DMS114 treated with DMSO at 0.1 percent for 48 hours (cell line): ENCODE measurements around the gene NAXD.
"Not testable (repeated sequence)": the region's sequence is repeated elsewhere in the genome, so short reads cannot be mapped to it uniquely, and the experiment has no call there.

ENCODE experiments used
- DNase-seq: peaks from one replicate; lab custom pipeline; 2025; ENCODE audit not compliant: unreplicated experiment; lab: John Stamatoyannopoulos, UW

Gene NAXD

DNA sequence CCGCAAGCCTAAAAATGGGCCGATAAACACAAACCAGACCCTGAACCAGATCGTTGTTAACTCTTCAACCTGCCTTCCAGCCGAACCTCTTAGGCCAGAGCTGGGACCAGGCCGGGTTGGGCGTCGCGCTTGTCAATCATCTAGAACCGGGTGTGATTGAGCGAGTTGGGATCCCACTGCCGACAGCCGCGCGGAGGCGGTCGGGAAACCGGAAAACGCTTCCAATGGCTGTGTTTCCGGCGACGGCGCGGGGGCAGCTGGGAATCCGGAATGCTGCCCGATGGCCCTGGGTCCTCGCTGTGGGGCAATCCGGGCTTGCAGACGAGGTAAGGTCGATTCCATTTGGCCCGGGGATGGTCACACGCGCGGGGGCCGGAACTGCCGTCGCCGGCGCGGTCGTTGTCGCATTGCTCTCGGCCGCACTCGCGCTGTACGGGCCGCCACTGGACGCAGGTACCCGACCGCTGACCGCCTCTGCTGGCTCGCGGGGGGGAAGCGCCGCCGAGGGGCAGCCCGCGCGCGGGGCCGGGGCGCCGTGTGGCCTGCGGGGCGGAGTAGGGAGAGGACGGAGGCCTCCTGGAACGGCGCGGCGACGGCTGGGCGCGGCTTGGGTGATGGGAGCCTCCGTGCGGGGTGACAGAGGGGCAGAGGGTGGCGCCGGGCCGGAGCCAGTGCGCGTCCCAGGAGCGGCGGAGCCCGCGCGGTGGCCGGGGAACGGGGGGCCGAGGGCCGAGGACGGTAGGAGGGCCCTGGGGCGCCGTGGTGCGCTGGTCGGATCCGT is at the start of gene NAXD:
TSS of gene NAXD (plus strand) at position 224 of the 781 bp plus-strand sequence. CDS start at position 281, 57 bp downstream.
- DNase-seq: peak; percentile 84

DNA sequence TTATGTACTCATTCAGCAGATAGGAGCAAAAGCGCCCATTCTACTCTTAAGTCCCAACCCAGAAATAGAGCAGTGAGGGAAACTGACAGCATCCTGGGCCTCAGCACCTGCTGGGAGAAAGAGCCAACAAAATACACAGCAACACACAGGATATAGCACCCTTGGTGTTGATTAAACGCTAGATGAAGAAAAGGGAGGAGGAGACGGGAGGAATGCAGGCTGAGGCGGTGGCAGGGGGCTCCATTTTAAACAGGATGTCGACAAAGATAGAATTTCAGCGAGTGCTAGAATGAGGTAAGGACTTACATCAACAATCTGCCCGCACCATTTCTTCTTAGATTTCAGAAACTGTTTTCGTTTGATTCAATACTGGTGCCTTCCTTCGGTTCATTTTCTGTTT is 49.2 kb upstream of the NAXD start:
- DNase-seq: no peak

DNA sequence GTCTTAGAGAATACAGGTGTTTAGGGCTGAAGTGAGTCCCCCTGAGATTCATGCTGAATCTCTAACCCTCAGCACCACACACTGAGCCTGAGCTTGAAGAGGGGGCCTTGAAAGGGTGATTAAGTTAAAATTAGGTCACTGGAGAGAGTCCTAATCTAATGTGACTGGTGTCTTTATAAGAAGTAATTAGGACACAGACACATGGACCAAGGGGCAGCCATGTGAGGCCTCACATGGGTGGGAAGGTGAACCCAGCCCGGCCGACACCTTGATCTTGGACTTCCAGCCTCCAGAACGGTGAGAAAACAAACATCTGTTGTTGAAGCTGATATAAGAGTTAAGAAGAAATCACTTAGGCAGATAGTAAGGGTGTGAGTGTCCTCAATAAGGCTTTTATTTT is 46.7 kb upstream of the NAXD start:
- no peak for DNase-seq

DNA sequence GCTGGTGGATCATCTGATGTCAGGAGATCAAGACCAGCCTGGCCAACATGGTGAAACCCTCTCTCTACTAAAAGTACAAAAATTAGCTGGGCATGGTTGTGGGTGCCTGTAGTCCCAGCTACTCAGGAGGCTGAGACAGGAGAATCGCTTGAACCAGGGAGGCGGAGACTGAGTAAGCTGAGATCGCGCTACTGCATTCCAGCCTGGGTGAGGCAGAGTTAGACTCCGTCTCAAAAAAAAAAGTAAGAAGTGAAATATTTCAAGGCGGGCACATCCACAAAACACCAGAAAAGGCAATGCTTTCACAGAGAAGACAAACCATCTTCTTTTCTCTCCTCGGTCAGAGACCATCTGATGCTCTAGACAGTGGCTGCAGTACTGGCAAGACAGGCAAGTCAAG is 45.4 kb upstream of the NAXD start:
- not testable (repeated sequence) for DNase-seq

DNA sequence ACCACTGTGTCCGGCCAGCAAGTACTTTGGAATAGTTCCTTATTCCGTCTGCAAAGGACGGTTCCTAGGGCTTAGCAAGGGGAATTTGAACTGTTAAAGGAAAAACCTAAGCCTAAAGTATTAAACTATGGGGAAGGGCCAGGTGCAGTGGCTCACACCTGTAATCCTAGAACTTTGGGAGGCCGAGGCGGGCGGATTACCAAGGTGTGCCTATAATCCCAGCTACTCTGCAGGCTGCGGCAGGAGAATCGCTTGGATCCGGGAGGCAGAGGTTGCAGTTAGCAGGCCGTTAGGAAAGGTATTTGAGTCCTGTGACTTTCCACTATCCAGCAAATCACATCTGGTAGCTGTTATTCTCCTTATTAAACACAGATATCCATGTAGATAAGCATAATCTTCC is 44.5 kb upstream of the NAXD start:
- no peak for DNase-seq

DNA sequence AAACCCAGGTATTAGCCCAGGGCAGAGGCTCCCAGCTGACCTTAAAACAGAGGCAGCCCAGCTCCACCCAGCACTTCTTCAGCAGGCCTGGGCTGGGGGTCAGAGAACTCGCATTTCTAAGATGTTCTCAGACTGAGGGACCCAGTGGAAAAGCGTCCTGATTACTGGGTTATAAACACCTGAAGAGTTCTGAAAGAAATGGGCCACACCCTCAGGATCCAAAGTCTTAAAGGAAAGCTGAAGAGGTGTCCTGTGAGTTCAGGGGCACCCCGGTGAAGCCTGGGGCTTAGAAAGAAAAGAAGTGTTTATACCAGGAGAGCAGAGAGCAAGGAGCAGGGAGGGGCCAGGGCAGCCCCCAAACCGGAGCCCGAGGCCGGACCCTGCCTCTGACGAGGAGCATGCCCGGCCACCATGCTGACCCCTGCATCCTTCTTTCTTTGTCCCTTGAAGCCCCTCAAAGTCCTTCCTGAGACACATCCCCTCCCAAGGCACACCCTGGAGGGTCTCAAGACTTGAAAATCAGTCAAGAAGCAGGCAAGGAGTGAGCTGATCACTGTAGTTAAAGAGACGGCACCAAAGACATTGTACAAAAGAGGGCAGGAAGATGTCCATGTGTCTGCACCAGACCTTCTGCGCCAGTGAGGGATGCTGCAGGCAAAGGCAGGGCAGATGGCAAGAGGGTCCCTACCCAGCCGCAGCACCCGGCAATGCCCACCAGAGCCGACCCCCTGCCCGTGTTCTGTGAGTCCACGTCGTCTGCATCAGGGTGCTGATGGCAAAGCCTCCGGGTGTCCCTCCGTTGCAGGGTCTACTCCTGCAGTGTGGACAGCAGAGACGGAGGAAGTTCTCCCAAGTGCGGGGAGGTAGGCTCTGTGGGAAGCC is 43.2 kb upstream of the NAXD start:
- no peak for DNase-seq

DNA sequence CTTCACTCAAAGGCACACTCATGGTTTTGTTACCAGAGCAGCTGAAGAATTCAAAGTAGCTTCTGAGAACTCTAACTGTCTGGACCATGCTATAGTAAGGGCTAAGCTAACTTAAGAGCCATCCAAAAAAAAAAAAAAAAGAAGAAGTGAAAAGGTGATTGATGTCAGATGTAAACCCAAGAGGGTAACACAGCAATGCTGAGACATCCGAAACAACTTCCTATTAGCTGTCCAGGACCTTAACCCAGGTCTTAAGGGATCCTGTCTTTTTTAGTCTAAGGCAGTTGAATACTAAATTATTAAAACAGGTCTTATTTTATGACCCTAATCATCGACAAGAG is 42.6 kb upstream of the NAXD start:
- DNase-seq: no peak

DNA sequence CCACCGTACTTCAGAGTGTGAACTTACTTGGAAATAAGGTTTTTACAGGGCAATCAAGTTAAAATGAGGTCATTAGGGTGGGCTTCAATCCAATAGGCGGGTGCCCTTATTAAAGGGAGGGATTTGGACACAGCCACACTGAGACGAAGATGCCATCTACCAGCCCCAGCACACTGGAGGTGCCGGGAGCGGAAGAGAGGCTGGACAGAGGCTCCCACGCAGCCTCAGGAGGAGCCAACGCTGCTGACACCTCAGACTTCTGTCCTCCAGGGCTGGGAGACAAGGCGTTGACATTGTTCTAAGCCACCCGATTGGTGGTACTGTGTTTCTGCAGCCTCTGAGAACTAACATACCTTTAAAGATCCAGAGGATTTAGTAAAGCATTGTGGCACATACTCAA is 41.2 kb upstream of the NAXD start:
- no peak for DNase-seq

DNA sequence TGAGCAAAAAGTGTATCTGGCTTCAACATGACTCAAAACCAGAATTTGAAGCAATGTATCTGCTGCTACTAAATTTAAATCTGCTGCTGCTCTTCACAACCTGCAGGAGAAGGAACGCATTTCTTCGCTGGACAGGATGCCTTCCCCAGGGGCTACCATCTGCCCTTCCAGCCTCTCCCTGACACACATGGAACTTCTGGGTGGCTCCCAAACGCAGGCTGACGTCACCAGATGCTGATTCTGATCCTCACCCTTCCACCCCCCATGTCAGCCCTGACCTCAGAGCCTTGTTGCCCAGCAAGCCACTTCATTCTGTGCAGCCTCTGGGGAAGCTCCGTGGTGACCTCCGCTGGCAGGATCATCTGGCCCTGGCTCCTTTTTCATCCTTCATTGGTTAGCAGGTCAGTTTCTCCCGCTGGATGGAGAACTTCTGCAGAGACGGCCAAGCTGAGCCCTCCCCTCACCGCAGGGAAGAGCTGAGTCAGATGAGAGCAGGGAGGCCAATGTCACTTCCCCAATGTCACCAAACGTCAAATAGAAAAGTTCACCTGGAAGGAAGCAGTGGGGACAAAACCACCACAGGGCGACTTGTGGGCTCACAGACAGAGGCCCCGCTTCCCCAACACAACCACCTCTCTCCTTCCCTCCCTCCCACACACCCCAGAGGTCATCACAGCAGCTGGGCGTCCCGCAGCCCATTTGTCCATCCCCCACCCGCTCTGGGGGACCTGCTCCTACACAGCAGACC is 39.8 kb upstream of the NAXD start:
- no peak for DNase-seq

DNA sequence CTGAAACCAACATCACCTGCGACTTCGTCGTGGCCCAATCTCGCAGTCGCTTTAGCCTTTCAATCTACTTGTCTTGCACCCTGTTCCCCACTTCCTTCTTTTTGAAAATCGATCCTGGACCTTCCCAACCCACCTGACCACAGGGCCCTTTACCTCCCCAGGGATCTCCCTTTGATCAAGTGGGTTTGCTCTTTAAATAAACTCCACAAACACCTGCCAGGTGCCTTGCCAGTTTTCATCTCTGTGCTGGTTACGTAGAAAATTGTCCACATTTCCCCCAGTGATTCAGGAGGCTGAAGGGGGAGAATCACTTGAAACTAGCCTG is 39.3 kb upstream of the NAXD start:
- no peak for DNase-seq

DNA sequence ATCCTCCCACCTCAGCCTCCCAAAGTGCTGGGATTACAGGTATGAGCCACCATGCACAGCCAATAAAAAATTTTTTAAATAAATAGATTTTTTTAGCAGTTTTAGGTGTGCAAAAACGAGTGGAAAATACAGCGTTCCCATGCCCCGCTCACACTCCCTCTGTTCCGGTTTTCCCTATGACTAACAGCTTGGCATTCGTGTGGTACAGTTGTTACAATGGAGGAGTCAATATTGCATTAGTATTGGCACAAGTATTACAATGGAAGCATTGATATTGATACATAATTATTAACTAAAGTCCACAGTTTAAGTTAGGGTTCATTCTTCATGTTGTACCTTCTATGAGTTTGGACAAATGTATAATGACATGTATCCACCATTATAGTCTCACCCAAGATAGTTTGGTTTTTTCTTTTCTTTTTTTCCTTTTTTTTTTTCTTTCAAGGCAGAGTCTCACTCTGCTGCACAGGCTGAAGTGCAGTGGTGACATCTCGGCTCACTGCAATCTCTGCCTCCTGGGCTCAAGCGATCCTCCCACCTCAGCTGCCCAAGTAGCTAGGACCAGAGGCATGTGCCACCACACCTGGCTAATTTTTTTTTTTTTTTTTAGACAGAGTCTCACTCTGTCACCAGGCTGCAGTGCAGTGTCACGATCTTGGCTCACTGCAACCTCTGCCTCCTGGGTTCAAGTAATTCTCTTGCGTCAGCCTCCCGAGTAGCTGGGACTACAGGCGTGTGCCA is 38.4 kb upstream of the NAXD start:
- no peak for DNase-seq

DNA sequence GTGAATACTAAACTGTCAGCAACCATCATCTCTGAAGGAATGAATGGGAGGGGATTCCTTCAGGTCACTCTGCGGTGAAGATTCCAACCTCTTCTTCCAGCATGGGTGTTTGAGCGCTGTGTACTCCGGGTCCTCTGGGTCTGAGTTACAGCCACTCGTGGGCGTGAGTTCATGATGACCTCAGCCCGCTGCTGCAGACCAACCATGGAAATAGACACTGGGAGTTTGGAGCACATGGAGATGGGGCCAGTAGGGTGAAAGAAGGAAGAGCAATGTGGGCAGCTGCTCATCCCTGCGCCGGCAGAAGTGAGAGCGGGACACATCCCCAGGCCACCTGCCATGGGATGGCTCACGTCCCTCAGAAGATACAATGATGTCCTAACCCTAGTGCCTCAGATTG is 37.0 kb upstream of the NAXD start:
- DNase-seq: no peak

DNA sequence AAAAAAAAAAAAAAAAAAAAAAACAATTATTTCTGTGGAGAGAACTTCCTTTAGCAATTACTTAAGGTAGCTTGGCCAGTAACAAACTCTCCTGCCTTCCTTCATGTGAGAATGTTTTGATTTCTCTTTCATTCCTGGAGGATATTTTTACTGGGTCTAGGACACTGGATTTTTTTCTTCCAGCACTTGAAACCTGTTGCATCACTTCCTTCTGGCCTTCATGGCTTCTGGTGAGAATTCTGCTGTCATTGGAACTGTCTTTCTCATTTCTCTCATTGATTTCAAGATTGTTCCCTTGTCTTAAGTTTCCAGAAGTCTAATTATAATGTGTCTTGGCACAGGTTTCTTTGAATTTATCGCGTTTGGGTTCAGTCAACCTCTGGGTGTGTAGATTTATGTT is 34.5 kb upstream of the NAXD start:
- no peak for DNase-seq

DNA sequence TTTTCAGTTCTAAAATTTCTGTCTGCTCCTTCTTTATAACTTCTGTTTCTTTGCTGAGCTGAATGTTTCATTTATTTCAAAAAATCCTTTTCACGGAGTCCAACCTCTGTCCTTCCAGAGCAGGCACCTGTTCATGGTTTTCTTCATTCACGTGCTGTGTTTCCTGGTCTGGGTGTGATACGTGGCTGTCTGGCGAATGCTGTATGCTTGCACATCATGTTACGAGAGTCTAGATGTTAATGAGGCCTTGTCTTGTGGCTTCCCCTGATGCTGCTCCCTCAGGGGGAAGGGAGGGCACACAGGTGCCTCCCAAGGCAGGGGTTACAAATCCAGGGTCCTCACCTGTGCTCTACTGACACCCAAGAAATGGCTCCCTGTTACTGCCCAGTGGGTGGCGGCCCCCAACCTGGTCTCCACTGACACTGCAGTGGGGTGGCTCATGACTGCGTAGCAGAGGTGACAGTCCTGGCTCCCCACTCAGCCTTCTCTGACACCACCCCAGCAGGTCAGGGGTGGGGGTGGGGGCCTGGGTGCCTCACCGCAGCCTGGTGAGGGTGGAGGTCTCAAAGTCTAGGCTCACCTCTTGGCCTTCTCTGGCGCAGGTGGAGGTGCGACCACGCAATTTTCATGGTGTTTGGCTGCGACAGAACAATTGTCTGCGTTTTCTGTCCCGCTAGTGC is 33.7 kb upstream of the NAXD start:
- DNase-seq: no peak

DNA sequence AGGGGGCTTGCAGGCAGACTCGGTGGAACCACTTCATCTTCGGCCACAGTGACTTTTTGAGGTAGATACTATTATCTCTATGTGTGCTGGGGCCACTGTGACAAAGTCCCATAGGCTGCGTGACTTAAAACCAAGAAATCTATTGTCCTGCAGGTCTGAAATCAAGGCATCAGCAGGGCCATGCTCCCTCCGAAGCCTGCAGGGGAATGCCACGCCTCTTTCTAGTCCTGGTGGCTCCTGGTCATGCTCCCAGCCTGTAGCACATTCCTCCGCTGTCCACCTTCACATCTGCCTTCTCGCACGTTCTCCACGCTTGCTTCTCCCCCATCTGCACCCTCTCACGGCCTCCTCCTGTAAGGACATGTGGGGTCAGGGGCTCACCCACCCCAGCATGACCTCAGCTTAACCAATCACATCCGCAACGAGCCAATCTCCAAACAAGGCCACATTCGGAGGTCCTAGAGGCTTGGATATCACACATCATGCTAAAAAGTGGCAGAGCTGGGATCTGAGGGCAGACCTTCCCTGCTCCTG is 32.9 kb upstream of the NAXD start:
- no peak for DNase-seq

DNA sequence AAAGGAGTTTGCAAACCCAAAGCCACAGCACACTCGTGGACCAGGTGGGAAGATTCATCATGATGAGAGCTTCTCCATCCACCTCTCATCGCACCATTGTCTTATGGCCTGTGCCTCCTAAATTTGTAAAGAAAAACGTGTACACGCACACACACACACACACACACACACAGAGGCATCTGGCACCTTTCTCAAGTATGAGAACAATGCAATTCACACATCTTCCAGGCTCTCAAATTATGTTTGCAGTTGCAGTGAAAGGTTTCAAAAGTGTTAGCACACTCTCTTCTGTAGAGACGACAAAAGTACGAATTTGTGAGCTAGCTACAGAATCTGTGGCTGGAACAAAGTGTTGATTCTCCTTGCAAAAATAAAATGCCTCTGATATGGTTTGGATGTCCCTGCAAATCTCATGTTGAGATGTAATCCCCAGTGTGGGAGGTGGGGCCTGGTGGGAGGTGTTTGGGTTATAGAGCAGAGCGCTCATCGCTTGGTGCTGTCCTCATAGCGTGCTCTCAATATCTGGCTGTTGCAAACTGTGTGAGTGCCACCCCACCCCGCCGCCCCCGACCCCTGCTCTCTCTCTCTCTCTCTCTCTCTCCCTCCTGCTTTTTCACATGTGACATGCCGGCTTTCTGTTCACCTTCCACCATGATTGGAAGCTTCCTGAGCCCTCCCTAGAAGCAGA is 32.0 kb upstream of the NAXD start:
- no peak for DNase-seq

DNA sequence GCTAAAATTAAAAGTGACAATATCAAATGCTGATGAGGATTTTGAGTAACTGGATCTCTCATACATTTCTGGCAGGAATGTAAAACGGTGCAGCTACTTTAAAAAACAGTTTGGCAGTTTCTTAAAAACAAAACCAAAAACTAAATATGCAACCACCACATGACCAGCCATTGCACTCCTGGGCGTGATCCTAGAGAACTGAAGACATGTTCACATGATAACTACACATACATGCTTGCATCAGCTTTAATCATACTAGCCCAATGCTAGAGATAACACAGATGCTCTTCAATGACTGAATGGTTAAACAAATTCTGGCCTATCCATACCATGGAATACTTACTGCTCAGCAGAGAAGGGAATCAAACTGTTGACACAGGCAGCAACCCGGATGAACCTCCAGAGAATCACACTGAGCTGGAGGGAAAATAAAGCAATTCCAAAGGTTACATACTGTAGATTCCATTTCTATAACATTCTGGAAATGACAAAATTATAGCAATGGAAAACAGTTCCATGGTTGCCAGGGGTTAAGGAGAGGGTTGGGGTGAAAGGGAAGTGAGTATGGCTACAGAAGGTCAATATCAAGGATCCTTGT is 25.5 kb upstream of the NAXD start:
- DNase-seq: no peak

DNA sequence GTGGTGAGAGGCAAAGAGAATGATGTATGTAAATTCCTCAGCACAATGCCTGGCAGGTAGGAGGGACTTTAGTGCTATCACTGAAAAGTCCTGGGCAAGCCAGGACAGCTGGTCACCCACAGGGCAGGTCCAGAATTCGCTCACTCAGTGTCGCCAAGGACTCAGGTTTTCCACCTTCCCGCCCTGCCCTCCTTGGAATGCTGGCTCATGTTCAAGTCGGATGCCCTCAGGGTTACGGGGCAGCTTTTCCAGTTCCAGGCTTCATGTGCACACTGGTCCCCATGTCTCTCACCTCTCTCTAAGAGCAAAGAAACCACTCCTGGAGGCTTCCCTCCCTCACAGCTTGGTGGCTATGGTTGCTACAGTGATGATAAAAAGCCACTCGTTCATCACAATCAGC is 24.8 kb upstream of the NAXD start:
- DNase-seq: no peak

DNA sequence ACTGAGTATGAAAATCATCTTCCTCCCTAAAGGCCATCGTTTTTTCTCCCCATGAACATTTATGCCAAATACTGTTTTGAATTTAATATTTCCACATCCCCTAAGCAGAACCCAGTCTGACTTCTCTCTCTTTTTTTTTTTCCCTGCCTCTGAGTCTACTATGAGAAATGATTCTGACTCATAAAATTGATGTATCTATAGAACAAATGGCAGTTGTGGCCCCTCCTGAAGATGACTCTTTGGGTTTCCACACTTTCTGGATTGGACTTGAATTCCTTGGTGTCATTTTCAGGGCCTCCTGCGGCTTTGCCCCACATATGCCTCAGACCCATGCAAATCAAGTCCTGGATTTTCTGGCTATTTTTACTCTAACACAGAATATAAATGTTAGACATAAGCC is 22.7 kb upstream of the NAXD start:
- no peak for DNase-seq
